GM19324 (cell line): ENCODE results near the gene CCL25.
"Not testable (repeated sequence)": the region's sequence is repeated elsewhere in the genome, so short reads cannot be mapped to it uniquely, and the experiment has no call there.

Source experiments
- ATAC-seq: cut with Tn5 transposase; IDR thresholded peaks from one replicate; pipeline ENCODE4 v1.9.1; 2021; ENCODE audit warnings: mild to moderate bottlenecking, moderate library complexity; ENCODE audit not compliant: unreplicated experiment, low FRiP score

CCL25 gene

DNA sequence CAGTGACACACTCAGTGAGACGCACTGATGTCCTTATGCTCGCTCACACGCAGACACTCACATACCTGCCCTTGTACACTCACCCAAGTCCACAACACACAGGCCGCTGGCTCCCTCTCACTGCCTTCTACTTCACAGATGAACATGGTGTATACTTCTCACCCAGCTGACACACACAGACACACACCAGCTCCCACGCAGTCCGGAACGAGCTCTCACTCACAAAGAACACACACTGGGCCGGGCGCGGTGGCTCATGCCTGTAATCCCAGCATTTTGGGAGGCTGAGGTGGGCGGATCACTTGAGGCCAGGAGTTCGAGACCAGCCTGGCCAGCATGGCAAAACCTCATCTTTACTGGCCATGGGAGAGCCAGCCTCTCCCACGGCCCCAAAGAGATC is 31.6 kb downstream of the CCL25 start:
- ATAC-seq = no peak

DNA sequence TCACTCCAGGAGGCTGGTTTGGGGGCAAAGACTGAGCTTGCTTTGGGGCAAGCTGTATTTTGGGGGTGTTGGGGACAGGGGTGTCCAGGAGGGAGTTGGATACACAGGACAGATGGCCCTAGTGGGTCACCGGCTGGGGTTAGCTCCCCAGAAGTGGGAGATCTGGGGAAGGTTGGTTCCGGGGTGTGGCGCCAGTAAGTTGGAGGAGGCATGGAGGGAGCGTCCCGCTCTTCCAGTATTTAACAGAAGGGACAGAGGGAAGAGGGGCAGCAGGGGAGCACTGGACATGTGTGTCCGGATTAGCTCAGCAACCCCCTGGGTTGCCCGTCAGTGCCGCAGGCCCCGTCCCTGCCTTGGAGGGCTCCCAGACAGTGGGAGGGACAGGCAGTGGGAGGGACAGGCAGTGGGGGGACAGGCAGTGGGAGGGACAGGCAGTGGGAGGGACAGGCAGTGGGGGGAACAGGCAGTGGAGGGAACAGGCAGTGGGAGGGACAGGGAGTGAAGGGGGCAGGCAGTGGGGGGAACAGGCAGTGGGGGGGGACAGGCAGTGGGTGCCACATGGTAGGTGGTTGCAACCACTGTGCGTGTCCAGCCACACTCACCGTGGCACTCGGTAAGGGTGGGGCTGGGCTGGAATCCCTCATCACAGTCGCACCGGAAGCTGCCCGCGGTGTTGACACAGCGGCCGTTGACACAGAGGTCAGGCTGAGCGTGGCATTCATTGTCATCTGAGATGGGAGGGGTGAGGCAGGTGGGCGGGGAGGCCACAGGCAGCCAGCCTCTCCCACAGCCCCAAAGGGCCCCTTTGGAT is 33.2 kb downstream of the CCL25 start:
- ATAC-seq = no peak

DNA sequence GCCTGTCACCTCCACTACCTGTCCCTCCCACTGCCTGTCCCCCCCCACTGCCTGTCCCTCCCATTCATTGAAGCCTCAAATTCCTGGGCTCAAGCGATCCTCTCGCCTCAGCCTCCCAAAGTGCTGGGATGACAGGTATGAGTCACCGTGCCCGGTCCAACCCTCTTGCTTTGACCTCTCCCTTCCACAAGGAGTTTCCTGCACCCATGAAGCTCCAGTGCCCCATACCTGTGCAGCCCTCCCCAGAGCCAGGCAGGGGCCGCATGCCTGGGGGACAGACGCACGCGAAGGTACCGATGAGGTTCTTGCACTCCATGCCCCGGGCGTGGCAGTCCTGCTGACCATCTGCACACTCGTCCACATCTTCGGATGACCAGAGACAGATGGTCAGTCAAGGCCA is 34.3 kb downstream of the CCL25 start:
- no peak for ATAC-seq

DNA sequence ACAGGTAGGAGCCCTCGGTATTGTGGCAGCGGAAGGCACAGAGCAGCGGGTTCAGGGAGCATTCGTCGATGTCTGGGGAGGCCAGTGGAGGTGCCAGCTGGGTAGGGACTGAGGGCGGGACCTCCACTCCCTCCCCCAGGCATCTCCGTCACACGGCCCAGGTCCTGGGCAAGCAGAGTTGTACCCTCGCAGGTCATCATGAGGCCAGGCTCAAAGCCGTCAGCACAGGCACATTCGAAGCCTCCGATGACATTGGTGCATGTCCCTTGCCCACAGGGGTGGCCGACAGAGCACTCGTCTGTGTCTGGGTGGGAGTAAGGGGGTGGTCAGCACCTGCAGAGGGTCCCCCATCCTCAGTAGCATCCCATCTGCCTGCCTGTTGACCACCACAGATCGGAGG is 35.3 kb downstream of the CCL25 start:
- no peak for ATAC-seq

DNA sequence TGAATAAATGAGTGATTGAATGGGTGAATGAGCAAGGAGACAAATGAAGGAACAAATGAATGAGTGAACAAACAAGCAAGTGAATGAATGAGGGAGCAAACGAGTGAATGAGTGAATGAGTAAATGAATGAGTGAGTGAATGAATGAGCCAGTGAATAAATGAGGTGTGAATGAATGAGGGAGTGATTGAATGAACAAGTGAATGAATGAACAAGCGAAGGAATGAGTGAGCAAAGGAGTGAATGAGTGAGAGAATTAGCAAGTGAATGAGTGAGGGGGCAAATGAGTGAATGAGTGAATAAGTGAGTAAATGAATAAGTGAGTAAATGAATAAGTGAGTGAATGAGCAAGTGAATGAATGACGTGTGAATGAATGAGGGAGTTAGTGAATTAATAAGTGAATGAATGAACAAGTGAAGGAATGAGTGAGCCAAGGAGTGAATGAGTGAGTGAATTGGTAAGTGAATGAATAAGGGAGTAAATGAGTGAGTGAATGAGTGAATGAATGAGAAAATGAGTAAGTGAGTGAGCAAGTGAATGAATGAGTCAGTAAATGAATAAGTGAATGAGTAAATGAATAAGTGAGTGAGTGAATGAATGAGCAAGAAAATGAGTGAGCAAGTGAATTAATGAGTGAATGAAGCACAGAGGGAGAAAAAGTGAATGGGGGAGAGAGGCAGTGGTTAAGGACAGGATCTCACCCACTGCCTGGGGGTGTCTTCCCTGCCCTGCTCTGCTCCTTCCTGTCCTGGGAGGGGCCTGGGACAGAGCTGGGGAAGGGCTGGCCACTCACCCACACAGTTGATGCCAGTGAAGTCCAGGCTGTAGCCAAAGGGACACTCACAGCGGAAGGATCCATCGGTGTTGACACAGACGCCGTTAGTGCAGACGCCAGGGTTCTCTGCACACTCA is 36.4 kb downstream of the CCL25 start:
- ATAC-seq = no peak

DNA sequence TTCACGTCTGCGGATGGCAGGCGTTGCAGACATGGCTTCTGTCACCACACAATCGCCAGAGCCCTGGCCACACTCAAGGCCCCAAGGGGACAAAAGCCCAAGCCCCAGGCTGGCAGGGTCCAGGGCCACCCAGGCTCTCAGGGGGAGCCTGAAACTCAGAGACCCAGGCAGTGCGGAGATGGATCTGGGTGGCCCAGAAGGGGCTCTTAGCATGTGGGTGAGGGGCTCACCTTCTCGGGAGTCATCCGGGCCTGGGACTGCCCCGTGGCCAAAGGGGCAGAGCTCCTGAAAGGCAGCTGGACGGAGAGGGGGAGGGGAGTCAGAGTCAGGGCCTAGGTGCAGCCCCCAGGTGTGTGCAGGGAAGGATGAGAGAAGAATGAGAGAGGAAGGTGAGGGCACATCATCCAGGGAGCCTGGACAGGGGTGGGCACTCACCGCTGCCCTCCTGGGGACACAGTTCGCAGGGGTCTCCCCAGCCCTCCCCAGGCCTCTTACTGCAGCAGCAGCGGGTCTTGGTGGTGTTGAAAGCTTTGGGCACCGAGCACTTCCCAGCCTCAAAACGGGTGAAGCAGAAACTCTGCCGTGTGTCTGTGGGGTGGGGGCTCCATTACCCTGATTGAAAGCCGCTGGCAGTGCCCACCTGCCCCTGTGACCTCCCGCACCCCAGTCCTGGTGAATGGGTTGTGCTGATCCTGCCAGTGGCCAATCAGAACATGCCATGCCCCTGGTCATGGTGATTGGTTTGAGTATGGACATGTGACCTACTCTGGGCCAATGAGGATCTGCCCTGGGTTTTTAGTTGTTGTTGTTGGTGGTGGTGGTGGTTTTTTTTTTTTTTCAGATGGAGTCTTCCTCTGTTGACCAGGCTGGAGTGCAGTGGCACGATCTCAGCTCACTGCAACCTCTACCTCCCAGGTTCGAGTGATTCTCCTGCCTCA is 37.4 kb downstream of the CCL25 start:
- ATAC-seq = no peak

DNA sequence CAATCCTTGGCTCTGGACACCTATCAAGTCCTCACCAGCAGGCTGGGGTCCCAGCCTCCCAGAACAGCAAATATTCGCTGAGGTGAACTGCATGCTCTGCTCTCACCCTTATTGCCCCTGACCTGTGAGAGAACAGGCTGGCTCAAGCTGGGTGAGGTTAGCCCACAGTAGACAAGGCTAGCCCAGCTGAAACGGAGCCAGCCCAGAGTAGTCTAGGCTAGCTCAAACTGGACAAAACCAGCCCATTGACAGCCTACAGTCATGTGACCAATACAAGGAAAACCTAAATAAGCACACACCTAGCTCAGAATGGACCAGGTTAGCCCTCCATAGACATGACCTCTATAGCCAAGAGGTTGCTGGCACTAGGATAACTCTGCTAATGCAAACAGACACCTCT is 38.4 kb downstream of the CCL25 start:
- no peak for ATAC-seq

DNA sequence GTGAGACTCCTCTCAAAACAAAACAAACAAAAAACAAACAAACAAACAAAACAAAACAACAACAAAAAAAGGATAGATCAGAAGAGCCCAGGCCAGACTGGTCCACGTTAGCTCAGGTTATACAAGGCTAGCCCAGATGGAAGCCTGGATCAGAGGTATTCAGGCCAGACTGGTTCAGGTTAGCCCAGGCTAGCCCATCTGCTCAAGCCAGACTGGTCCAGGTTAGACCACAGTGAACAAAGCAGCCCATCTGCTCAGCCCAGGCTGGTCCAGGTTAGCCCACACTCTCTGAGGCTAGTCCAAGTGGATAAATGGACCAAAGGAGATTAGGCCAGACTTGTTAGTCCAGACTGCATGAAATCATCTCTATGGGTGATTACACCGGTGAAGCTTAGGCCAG is 41.2 kb downstream of the CCL25 start:
- no peak for ATAC-seq

DNA sequence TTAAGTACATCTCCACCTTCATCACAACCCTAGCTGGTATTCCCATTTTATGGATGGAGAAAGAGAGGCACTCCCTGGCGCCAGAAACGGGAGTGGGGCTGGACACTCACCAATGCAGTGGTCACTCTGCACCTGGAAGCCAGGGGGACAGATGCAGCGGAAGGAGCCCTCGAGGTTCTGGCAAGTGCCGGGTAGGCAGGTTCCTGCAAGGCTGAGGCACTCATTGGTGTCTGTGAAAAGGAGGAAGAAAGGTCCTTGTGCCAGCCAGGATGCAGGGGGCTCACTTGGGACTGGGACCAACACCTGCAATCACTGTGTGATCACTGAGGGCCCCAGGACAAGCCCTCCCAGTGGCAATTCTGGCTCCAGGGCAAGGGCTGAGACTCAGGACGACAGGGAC is 41.8 kb downstream of the CCL25 start:
- no peak for ATAC-seq

DNA sequence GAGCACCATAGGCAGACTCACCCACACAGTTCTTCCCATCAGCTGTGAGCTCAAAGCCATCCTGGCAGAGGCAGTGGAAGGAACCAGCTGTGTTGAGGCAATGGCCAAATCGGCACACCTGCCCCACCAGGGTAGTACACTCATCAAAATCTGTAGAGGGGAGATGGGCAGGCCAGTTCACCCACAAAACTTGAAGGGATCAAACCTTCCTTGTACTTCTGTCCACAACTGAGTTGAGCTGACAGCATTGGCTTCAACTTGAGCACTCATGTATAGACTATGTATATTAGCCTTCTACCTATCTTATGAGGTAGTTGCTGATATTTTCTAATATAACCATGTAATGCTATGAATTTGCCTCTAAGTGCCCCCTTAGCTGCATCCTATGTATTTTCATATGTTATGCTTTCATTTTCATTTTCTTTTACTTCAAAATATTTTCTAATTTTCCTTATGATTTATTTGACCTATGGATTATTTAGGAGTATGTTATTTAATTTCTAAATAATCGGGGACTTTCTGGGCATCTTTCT is 42.9 kb downstream of the CCL25 start:
- ATAC-seq = no peak

DNA sequence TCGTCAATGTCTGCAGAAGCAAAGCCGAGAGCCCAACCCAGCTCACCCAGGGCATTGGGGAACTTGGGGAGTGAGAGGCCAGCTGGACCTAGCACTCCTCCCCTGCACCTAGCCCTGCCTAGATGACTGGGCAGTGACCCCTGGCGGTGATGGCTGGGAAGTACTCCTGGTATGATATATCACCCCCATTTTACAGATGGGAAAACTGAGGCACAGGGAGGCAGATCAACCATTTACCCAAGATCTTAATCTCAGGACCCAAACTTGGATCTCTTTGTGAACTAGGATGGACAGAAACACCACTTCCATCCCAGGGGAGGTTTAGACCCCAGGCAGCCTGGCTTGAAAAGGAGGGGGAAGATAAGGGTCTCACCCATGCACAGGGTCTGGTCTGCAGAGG is 43.5 kb downstream of the CCL25 start:
- no peak for ATAC-seq

DNA sequence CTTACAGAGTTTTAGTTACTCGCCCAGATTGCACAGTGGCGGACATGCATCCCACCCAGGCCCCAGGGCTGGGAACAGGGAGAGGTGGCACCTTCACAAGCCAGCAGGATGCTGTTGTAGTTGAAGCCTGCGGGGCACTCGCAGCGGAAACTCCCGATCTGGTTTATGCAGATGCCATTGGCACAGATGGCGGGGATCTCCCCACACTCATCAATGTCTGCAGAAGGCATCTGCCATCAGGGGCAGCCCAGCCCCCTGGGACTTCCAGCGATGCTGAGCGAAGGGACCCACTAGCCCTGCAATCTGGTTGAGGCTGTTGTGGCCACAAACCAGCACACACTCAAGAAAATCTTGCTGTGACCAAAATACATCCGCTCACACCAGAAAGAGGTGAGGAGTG is 44.6 kb downstream of the CCL25 start:
- ATAC-seq = no peak

DNA sequence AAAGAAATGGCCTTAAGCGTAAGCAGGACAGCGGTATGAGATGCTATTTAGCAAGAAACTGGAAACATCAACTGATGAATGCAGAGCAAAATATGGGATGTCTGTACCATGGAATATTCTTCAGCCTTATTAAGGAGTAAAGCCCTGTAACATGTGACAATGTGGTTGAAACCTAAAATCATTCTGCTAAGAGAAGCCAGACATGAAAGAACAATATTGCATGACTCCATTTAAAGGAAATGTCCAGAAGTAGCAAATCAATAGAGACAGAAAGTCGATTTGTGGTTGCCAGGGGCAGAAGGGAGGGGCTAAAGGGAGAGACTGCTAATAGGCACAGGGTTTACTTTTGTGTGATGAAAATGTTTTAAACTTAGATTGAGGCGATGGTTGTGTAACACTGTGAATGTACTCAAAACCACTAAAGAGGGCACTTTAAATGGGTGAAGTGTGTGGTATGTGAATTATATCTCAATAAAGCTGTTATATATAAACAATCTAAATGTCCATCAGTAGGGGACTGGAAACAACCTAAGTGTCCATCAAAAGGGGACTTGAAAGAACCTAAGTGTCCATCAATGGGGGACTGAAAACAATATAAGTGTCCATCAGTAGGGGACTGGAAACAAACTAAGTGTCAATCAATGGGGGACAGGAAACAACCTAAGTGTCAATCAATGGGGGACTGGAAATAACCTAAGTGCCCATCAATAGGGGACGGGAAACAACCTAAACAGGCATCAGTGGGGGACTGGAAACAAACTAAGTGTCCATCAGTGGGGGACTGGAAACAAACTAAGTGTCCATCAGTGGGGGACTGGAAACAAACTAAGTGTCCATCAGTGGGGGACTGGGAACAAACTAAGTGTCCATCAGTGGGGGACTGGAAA is 45.4 kb downstream of the CCL25 start:
- no peak for ATAC-seq

DNA sequence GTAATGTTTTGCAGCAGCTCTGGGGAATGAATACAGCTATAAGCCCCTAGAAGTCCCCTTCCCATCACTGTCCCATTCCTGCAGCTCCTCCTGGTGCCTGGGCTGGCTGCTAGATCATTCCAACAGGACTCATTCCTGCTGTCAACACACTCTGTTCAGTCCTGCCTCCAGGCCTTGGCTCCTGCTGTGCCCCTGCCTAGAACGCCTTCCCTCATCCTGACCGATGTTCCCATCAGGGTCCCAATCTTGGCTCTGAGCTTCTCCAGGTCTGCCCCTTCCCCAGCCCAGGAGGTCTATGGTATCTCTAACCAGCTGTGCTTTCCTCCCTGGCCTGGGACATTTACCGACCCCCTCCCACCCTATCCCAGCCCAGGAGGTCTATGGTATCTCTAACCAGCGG is 48.8 kb downstream of the CCL25 start:
- ATAC-seq = no peak

DNA sequence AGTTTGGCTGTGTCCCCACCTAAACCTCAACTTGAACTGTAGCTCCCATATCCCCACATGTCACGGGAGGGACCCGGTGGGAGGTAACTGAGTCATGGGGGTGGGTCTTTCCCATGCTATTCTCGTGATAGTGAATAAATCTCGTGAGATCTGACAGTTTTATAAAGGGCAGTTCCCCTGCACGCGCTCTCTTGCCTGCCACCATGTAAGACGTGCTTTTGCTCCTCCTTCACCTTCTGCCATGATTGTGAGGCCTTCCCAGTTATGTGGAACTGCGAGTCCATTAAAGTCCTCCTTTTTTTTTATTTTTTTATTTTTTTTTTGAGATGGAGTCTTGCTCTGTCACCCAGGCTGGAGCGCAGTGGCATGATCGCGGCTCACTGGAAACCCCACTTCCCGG is 49.4 kb downstream of the CCL25 start:
- ATAC-seq = not testable (repeated sequence)

DNA sequence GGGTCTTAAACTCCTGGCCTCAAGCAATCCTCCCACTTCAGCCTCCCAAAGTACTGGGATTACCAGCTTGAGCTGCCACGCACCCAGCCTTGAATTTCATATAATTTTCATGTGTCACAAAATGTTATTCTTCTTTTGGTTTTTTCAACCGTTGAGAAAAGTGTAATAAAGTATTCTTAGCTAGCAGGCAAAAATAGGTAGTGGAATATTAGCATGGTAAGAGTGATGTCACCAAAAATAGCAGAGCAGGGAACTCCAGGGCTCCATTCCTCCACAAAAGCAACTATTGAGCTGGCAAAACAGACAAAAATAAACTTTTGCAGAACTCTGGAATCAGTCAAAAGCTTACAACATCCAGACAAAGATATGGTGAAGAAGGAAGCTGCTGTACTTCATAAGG is 52.9 kb downstream of the CCL25 start:
- no peak for ATAC-seq

DNA sequence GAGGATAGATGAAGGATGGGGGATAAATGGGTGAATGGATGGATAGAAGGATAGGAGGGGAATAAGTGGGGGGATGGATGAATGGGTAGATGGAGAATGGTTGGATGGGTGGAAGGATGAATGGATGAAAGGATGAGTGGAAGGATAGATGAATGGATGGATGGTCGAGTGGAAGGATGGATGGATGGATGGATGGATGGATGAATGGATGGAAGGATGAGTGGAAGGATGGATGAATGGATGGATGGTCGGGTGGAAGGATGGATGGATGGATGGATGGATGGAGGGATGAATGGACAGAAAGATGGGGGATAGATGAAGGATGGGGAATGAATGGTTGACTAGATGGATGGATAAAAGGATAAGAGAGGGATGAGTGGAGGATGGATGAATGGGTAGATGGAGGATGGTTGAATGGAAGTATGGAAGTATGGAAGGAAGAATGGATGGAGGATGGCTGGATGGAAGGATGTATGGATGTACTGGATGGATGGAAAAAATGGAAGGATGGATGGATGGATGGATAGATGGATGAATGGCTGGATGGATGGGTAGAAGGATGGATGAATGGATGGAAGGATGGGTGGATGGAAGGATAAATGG is 54.8 kb downstream of the CCL25 start:
- ATAC-seq = no peak

DNA sequence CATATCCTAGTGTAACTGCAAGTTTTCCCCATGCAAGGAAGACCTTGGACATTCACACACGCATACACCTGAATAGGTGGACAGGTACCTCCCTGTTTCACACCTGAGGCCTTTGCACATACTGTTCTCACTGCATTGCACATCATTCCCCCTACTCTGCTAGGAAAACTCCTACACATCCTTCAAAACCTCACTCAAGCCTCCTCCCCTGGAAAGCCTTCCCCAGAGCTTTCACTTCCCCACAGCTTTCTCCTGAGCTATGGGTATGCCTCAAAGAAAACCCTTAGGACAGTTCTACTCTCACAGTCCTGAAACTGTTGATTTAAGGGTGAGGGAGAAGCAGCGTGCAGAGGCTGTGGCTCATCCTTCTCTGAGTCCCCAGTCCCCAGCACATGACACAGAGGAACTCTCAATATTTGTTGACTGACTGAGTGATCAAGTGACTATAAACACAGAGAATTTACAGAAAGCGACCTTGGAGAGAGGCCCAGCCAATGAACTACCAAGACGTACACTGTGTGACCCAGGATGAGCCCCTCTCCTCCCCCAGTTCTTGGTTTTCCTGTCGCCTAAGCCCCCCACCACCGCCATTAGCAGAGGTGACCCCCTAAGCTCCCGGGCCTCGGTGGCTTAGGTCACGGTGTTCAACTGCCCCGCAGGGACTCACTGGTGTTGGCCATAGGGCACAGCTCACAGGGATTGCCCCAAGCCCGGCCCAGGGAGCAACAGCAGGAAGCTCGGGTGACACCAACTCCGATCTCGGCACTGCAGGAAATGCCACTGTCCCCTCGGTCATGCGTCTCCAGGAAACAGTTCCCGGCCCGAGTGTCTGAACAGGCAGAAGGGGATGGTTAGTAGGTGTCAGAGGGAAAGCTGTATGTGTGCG is 56.2 kb downstream of the CCL25 start:
- no peak for ATAC-seq
